Mucosa of stomach (tissue), 1 donor: ENCODE measurements around the gene COL3A1.

Source experiments
- H3K27me3 ChIP-seq: one replicate; pipeline ENCODE4 v1.7.0; 2013; ENCODE audit warnings: mild to moderate bottlenecking, low read length; ENCODE audit not compliant: control insufficient read depth, insufficient read depth
- H3K36me3 ChIP-seq: one replicate; pipeline ENCODE4 v1.7.0; 2013; ENCODE audit warnings: low read length; ENCODE audit not compliant: control insufficient read depth, insufficient read depth
- H3K4me1 ChIP-seq: one replicate; pipeline ENCODE4 v1.7.0; 2013; ENCODE audit warnings: mild to moderate bottlenecking, low read length; ENCODE audit not compliant: control insufficient read depth, insufficient read depth
- H3K4me3 ChIP-seq: one replicate; pipeline ENCODE4 v1.7.0; 2013; ENCODE audit warnings: low read length
- H3K9ac ChIP-seq: one replicate; pipeline ENCODE4 v1.7.0; 2013; ENCODE audit warnings: mild to moderate bottlenecking, low read length, moderate library complexity
- H3K9me3 ChIP-seq: one replicate; pipeline ENCODE4 v1.7.0; 2013; ENCODE audit warnings: mild to moderate bottlenecking, low read length, moderate library complexity; ENCODE audit not compliant: control insufficient read depth
- donor health status: Pancreatic carcinoma.

Gene COL3A1

GRCh38 chr2:188974164-188974563 is at the start of gene COL3A1:
TSS of gene COL3A1 (plus strand) at chr2:188974373. CDS start at chr2:188974490, 117 bp downstream.
- Histone ChIP-seq H3K9ac (peak within 1 kb of the TSS; percentile 49), H3K27me3 (no peaks in the 10 kb centered on the region), H3K9me3 (no peaks in the 10 kb centered on the region), H3K4me1 (no peaks in the 10 kb centered on the region), H3K4me3 (no peak within 1 kb of the TSS), H3K36me3 (no peaks in the 10 kb centered on the region)

GRCh38 chr2:188928643-188929042 is 45.5 kb upstream of the COL3A1 start:
- H3K9ac ChIP-seq = no peak overlapping the region
- H3K27me3 ChIP-seq = no peaks in the 10 kb centered on the region
- H3K4me3 ChIP-seq = no peak overlapping the region
- no peaks in the 10 kb centered on the region for H3K36me3 ChIP-seq
- H3K4me1 ChIP-seq = no peaks in the 10 kb centered on the region
- H3K9me3 ChIP-seq = no peaks in the 10 kb centered on the region

GRCh38 chr2:188931361-188931760 is 42.8 kb upstream of the COL3A1 start:
- H3K4me3 ChIP-seq = no peak overlapping the region
- H3K4me1 ChIP-seq = no peaks in the 10 kb centered on the region
- H3K36me3 ChIP-seq = no peaks in the 10 kb centered on the region
- no peak overlapping the region for H3K9ac ChIP-seq
- no peaks in the 10 kb centered on the region for H3K27me3 ChIP-seq
- no peaks in the 10 kb centered on the region for H3K9me3 ChIP-seq

- no peaks in the 10 kb centered on the region for H3K9me3 ChIP-seq
- H3K9ac ChIP-seq = no peak overlapping the region
Measured at GRCh38 chr2:188937228-188938220, 36.6 kb upstream of the COL3A1 start.

GRCh38 chr2:188940171-188940570 is 34.0 kb upstream of the COL3A1 start:
- no peak overlapping the region for H3K4me3 ChIP-seq
- H3K27me3 ChIP-seq = no peaks in the 10 kb centered on the region
- no peaks in the 10 kb centered on the region for H3K9me3 ChIP-seq
- H3K9ac ChIP-seq = no peak overlapping the region
- no peaks in the 10 kb centered on the region for H3K36me3 ChIP-seq
- H3K4me1 ChIP-seq = no peaks in the 10 kb centered on the region

More at GRCh38 chr2:188937228-188938220, 36.6 kb upstream of the COL3A1 start:
- Histone ChIP-seq H3K36me3 (no peaks in the 10 kb centered on the region), H3K27me3 (no peaks in the 10 kb centered on the region), H3K4me1 (no peaks in the 10 kb centered on the region), H3K4me3 (no peak overlapping the region)

- no peak overlapping the region for H3K4me3 ChIP-seq
- H3K36me3 ChIP-seq = no peaks in the 10 kb centered on the region
- H3K9ac ChIP-seq = no peak overlapping the region
- H3K9me3 ChIP-seq = no peaks in the 10 kb centered on the region
- no peaks in the 10 kb centered on the region for H3K27me3 ChIP-seq
- no peaks in the 10 kb centered on the region for H3K4me1 ChIP-seq
Measured at GRCh38 chr2:188944442-188944841, 29.7 kb upstream of the COL3A1 start.

- Histone ChIP-seq H3K9me3 (no peaks in the 10 kb centered on the region), H3K4me3 (no peak overlapping the region), H3K4me1 (no peaks in the 10 kb centered on the region), H3K36me3 (no peaks in the 10 kb centered on the region), H3K27me3 (no peaks in the 10 kb centered on the region), H3K9ac (no peak overlapping the region)
Measured at GRCh38 chr2:188949046-188949818, 24.9 kb upstream of the COL3A1 start.

GRCh38 chr2:188952901-188953300 is 21.3 kb upstream of the COL3A1 start:
- Histone ChIP-seq H3K4me3 (no peak overlapping the region), H3K9ac (no peak overlapping the region), H3K36me3 (no peaks in the 10 kb centered on the region), H3K4me1 (no peaks in the 10 kb centered on the region), H3K9me3 (no peaks in the 10 kb centered on the region), H3K27me3 (no peaks in the 10 kb centered on the region)

GRCh38 chr2:188956290-188956689 is 17.9 kb upstream of the COL3A1 start:
- Histone ChIP-seq H3K4me1 (no peaks in the 10 kb centered on the region), H3K9me3 (no peaks in the 10 kb centered on the region), H3K9ac (no peak overlapping the region), H3K27me3 (no peaks in the 10 kb centered on the region), H3K4me3 (no peak overlapping the region), H3K36me3 (no peaks in the 10 kb centered on the region)

- Histone ChIP-seq H3K27me3 (no peaks in the 10 kb centered on the region), H3K36me3 (no peaks in the 10 kb centered on the region), H3K4me3 (no peak overlapping the region), H3K9ac (no peak overlapping the region), H3K9me3 (no peaks in the 10 kb centered on the region), H3K4me1 (no peaks in the 10 kb centered on the region)
Measured at GRCh38 chr2:188956961-188957360, 17.2 kb upstream of the COL3A1 start.

GRCh38 chr2:188957646-188958045 is 16.5 kb upstream of the COL3A1 start:
- Histone ChIP-seq H3K9ac (no peak overlapping the region), H3K9me3 (no peaks in the 10 kb centered on the region), H3K4me3 (no peak overlapping the region), H3K27me3 (no peaks in the 10 kb centered on the region), H3K36me3 (no peaks in the 10 kb centered on the region), H3K4me1 (no peaks in the 10 kb centered on the region)

- no peaks in the 10 kb centered on the region for H3K4me1 ChIP-seq
Measured at GRCh38 chr2:188963741-188964140, 10.4 kb upstream of the COL3A1 start.

More at GRCh38 chr2:188963741-188964140, 10.4 kb upstream of the COL3A1 start:
- H3K9ac ChIP-seq = no peak overlapping the region
- no peaks in the 10 kb centered on the region for H3K36me3 ChIP-seq
- no peaks in the 10 kb centered on the region for H3K9me3 ChIP-seq
- H3K27me3 ChIP-seq = no peaks in the 10 kb centered on the region
- H3K4me3 ChIP-seq = no peak overlapping the region
